ENCODE results near the gene ERGIC1.

ERGIC1 gene

DNA sequence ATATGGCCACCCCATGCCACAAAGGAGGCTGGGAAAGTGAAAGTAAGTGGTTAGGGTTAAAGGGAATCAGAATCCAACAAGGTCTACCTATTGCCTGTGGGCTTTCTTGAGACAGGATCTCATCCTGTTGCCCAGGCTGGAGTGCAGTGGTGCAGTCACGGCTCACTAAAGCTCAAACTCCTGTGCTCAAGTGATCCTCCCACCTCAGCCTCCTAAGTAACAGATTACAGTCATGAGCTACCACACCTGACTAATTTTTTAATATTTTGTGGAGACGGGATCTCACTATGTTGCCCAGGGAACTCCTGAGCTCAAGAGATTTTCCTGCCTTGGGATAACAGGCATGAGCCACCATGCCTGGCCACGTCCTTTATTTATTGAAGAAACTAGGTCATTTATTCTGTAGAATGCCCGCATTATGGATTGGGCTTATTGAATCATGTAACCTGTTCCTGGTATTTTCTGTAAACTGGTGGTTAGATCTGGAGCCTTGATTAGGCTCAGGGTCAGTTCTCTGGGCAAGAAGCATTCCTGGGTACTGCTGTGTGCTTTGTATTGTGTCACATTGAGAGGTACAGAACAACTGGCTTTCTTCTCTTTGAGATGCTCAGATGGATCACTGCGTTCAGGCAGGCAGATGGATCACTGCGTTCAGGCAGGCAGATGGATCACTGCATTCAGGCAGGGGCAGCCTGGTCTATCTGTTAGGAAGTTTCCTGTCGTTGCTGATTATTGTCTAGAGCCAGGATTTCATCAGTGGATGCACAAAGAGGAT is 41.6 kb downstream of the ERGIC1 start:
- H3K9ac ChIP-seq (ENCODE audit: low read length): no peak overlapping the region
- no peak overlapping the region for H2AFZ ChIP-seq (ENCODE audit: low read length)
- no peaks in the 10 kb centered on the region for H3F3A ChIP-seq (ENCODE audit: insufficient read depth, low read length)
- peaks cover 98% of the 10 kb centered on the region for H3K79me2 ChIP-seq (ENCODE audit: low read length)
- DNase-seq: no peak
- no peak overlapping the region for H3K27ac ChIP-seq (ENCODE audit: low read length)
- no peaks in the 10 kb centered on the region for H3K4me1 ChIP-seq (ENCODE audit: low read length)
- no peaks in the 10 kb centered on the region for H3K9me3 ChIP-seq (replicated peaks; ENCODE audit: insufficient read depth, low read length)
- TF ChIP-seq CTCF (IDR thresholded peaks at IDR 0.05; ENCODE audit: low read length) (no peak), EZH2phosphoT487 (IDR thresholded peaks at IDR 0.05; ENCODE audit: low read length) (no peak), EZH2 (optimal IDR thresholded peaks at IDR 0.05; ENCODE audit: low read depth, low read length) (no peak)
- no peak overlapping the region for H3K4me2 ChIP-seq (ENCODE audit: low read depth, low read length)
- H3K27me3 ChIP-seq (replicated peaks; ENCODE audit: insufficient read depth, low read length): no peaks in the 10 kb centered on the region
- H3K36me3 ChIP-seq (replicated peaks; ENCODE audit: insufficient read depth, low read length): no peaks in the 10 kb centered on the region
- no peaks in the 10 kb centered on the region for H3K9me2 ChIP-seq (replicated peaks; ENCODE audit: insufficient read depth, low read length)
- peaks cover 58% of the 10 kb centered on the region for H4K20me1 ChIP-seq (ENCODE audit: insufficient read depth, low read length)
- H3K4me3 ChIP-seq (ENCODE audit: low read length): no peak overlapping the region

GRCh38 chr5:172876578-172876977 is 42.5 kb downstream of the ERGIC1 start:
- Histone ChIP-seq H3K4me2 (ENCODE audit: low read depth, low read length) (no peak overlapping the region), H4K20me1 (ENCODE audit: insufficient read depth, low read length) (peaks cover 54% of the 10 kb centered on the region), H3K79me2 (ENCODE audit: low read length) (peaks cover 98% of the 10 kb centered on the region)

DNA sequence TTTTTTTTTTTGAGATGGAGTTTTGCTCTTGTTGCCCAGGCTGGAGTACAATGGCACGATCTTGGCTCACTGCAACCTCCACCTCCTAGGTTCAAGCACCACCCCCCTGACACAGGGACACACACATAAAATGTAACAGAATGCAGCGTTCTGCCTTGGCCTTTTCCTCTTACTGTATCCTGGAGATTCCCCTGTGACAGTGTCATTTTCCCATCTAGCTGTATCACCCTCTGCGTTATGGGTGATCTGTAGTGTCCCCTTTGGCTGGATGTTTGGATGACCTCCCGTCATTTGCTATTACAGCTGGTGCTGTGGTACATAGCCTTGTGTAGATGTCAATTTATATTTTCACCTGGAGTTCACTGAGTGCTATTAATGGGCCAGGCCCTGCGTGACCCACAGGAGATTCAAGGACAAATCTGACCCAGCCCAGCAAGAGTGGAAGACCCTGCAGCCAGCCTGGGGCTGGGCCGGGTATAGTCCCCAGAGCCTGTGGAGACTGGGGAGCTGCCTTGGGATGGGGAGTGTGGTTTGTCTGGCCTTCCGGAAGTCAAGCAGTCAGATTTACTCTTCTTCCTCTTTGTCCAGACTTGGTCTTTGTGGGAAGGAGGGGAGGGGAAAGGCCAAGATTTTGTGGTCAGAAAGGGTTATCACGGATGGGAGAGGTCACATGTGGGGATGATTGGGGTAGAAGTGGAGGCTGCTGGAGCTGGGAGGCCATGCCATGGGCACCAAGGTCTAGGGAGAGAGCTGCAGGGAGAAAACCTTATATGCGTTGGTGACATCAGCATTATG is 43.6 kb downstream of the ERGIC1 start:
- H3F3A ChIP-seq (ENCODE audit: insufficient read depth, low read length): no peaks in the 10 kb centered on the region
- H3K27ac ChIP-seq (ENCODE audit: low read length): no peak overlapping the region
- H3K79me2 ChIP-seq (ENCODE audit: low read length): peaks cover 98% of the 10 kb centered on the region

More at GRCh38 chr5:172876578-172876977, 42.5 kb downstream of the ERGIC1 start:
- no peaks in the 10 kb centered on the region for H3K36me3 ChIP-seq (replicated peaks; ENCODE audit: insufficient read depth, low read length)
- H3K4me3 ChIP-seq (ENCODE audit: low read length): no peak overlapping the region
- no peak overlapping the region for H2AFZ ChIP-seq (ENCODE audit: low read length)
- H3K4me1 ChIP-seq (ENCODE audit: low read length): peaks cover 1% of the 10 kb centered on the region
- H3F3A ChIP-seq (ENCODE audit: insufficient read depth, low read length): no peaks in the 10 kb centered on the region
- no peaks in the 10 kb centered on the region for H3K9me2 ChIP-seq (replicated peaks; ENCODE audit: insufficient read depth, low read length)
- TF ChIP-seq EZH2 (optimal IDR thresholded peaks at IDR 0.05; ENCODE audit: low read depth, low read length): no peak
- TF ChIP-seq CTCF (IDR thresholded peaks at IDR 0.05; ENCODE audit: low read length): no peak
- TF ChIP-seq EZH2phosphoT487 (IDR thresholded peaks at IDR 0.05; ENCODE audit: low read length): no peak
- DNase-seq: no peak
- H3K27ac ChIP-seq (ENCODE audit: low read length): no peak overlapping the region
- H3K9ac ChIP-seq (ENCODE audit: low read length): no peak overlapping the region
- no peaks in the 10 kb centered on the region for H3K9me3 ChIP-seq (replicated peaks; ENCODE audit: insufficient read depth, low read length)
- H3K27me3 ChIP-seq (replicated peaks; ENCODE audit: insufficient read depth, low read length): no peaks in the 10 kb centered on the region

More for the DNA sequence above, 43.6 kb downstream of the ERGIC1 start:
- H3K9me2 ChIP-seq (replicated peaks; ENCODE audit: insufficient read depth, low read length): no peaks in the 10 kb centered on the region
- no peaks in the 10 kb centered on the region for H3K9me3 ChIP-seq (replicated peaks; ENCODE audit: insufficient read depth, low read length)
- 0 out of 2 replicates have a peak, but pooled peaks cover 2% of the 10 kb centered on the region for H3K36me3 ChIP-seq (replicated peaks; ENCODE audit: insufficient read depth, low read length)
- peaks cover 51% of the 10 kb centered on the region for H4K20me1 ChIP-seq (ENCODE audit: insufficient read depth, low read length)
- peaks cover 6% of the 10 kb centered on the region for H3K4me1 ChIP-seq (ENCODE audit: low read length)
- H3K4me2 ChIP-seq (ENCODE audit: low read depth, low read length): no peak overlapping the region
- TF ChIP-seq EZH2phosphoT487 (IDR thresholded peaks at IDR 0.05; ENCODE audit: low read length) (no peak), EZH2 (optimal IDR thresholded peaks at IDR 0.05; ENCODE audit: low read depth, low read length) (no peak), CTCF (IDR thresholded peaks at IDR 0.05; ENCODE audit: low read length) (no peak)
- no peaks in the 10 kb centered on the region for H3K27me3 ChIP-seq (replicated peaks; ENCODE audit: insufficient read depth, low read length)
- no peak overlapping the region for H3K9ac ChIP-seq (ENCODE audit: low read length)
- no peak for DNase-seq
- H2AFZ ChIP-seq (ENCODE audit: low read length): no peak overlapping the region
- H3K4me3 ChIP-seq (ENCODE audit: low read length): no peak overlapping the region
